ENCODE measurements around the gene CEACAM8.
"Not testable (repeated sequence)": the region's sequence is repeated elsewhere in the genome, so short reads cannot be mapped to it uniquely, and the experiment has no call there.

The CEACAM8 gene

GRCh38 chr19:42540071-42540553 is 54.6 kb downstream of the CEACAM8 start:
- peak; percentile 65 for DNase-seq

DNA sequence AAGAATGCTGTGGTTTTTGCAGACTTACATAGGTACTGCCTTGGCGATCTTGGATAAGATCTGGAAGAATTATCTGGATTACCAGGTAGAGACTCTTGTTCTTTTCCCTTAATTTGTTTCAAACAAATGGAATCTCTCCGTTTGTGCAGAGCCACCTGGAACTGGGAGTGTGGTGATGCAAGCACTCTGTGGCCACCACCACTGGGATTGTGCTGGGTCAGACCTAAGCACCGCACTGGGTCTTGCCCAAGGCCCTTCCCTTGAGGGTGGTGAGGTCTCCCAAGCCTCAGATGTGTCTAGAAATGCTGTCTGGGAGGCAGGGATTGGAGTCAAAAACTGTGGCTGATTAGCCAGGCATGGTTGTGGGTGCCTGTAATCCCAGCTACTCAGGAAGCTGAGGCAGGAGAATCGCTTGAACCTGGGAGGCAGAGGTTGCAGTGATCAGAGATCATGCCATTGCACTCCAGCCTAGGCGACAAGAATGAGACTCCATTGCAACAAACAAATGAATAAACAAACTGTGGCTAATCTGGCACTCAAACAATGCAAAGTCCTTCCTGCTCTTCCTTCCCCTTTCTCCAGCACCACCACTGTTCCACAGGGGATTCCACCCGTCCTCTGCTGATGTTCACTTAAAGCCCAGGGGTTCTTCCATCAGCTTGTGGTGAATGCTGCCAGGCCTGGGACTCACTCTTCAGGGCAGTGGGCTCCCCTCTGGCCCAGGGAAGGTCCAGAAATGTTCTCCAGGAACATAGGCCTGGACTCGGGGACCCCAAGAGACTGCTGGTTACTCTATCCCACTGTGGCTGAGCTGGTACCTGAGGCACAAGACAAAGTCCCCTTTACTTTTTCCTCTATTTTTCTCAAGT is 55.6 kb downstream of the CEACAM8 start:
- DNase-seq = no peak

- DNase-seq = not testable (repeated sequence)
Observed at GRCh38 chr19:42535276-42535675, 59.4 kb downstream of the CEACAM8 start.

- no peak for DNase-seq
Observed at GRCh38 chr19:42534391-42534790, 60.3 kb downstream of the CEACAM8 start.

- no peak for DNase-seq
Observed at GRCh38 chr19:42532891-42533290, 61.8 kb downstream of the CEACAM8 start.

GRCh38 chr19:42531313-42531712 is 63.4 kb downstream of the CEACAM8 start:
- no peak for DNase-seq

All from NCI-H345 (cell line).